NCI-H1048 (cell line): ENCODE results near the gene REC114.
"Not testable (repeated sequence)": the region's sequence is repeated elsewhere in the genome, so short reads cannot be mapped to it uniquely, and the experiment has no call there.

Experiments
- DNase-seq: peaks from one replicate; lab custom pipeline; 2025; lab: John Stamatoyannopoulos, UW

Gene REC114

DNA sequence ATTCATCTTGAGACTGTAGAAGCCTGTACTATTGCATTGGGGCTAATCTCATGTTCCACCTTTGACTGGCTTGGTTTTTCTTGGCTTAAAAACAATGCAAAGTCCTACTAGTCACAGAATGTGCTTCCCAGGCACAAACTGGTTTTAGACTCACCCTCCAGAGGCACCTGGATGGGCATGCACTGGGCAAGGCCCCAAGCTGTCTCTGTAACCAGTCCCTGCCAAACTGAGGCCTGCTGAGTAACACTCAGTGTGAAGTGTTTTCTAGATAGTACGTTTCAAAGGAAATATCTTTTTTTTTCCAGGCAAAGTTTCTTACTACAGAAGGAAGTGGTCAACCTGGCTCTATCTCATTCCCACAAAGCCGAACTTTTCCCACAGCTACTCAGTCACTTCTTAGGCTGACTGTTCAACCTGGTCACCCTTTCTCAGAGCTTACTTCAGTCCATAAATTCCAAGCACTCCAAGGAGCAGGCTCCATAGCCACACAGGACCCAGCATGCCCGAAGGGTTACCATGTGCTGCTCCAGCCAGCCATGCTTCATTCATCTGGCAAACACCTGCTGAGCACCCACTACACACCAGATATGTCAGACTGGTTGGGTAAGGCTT, 132.8 kb downstream of the REC114 start:
- DNase-seq, result no peak

DNA sequence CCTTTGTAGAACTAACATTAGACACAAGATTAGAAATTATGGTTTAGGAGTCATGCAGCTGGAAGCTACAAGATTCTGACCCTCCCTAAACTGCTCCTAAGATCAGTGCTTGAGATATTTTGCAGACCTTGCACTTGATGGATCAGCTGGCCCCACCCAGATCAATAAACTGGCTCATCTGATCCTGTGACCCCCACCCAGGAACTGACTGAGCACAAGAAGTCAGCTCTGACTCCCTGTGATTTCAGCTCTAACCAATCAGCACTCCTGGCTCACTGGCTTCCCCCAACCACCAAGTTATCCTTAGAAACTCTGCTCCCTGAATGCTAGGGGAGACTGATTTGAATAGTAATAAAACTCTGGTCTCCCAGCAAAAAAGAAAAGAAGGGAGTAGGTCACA, 134.6 kb downstream of the REC114 start:
- DNase-seq, result not testable (repeated sequence)

DNA sequence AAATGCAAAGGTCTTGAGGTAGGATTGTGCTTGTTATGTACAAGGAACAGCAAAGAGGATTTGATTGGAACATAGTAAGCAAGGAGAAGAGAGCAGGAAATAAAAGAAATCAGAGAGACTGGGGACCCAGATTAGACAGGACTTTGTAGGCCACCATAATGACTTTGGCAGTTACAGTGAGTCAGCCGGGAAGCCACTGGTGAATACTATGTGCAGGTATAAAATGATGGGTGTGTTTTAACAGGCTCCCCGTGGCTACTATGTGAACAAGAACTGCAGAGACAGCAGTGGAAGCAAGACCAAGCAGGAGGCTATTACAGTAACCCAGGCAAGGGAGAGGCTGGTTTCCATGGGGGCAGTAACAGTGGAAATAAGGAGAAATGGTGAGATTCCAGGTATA, 135.1 kb downstream of the REC114 start:
- no peak for DNase-seq

DNA sequence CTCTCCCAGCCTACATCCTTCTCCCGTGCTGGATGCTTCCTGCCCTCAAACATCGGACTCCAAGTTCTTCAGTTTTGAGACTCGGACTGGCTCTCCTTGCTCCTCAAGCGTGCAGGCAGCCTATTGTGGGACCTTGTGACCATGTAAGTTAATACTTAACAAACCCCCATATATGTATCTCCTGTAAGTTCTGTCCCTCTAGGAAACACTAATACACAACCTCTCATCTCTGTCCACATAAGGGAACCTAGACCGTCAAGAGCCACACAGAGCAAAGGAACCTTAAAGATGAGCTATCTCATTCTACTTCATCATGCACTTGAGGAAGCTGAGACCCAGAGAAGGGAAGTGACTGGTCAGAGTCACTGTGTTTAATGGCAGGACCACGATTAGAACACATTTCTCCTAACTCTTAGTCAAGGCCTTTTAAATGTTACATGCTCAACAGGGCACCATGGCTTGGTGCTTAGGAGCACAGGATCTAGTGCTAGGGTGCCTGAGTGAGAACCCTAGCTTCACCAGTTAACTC, 140.0 kb downstream of the REC114 start:
- DNase-seq, result no peak

GRCh38 chr15:73583544-73583943, 140.6 kb downstream of the REC114 start:
- DNase-seq, result no peak

GRCh38 chr15:73584699-73585420, 141.9 kb downstream of the REC114 start:
- DNase-seq, result no peak

DNA sequence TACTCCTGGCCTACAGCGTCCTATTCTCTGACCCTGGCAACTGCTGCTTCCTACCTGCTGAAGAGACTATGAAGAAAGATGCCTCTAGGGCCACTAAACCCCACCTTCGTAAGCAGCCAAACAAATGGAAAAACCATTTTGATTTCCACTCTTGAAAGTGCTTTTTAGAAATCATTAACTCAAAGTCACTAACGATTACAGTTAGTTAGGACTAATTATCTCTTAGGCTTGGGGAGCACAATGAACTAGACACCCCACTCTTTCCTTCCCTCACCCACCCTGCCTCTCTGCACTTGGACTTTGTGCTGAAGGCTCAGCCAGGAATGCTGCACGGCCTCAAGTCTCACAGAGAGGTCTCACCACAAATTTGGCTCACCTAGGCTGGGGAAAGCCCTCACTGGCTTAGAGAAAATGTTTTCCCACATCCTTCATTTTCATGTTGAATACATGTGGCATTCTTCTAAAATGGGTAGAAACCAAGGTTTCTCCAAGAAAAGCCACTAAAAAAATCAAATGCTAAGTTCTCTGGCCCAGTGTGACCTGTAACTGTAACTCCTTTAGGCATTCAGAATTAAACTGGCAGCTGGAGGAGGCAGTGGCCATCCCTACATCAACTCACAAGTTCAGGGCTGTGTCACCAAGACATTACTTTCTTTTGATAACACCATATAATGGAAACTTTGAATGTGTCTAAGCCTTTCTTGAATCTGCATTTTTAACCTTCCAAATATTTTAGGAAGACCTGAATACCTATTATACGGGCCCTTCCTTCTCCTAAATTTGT, 143.1 kb downstream of the REC114 start:
- DNase-seq, result no peak

GRCh38 chr15:73589766-73590165, 146.8 kb downstream of the REC114 start:
- DNase-seq, result no peak

DNA sequence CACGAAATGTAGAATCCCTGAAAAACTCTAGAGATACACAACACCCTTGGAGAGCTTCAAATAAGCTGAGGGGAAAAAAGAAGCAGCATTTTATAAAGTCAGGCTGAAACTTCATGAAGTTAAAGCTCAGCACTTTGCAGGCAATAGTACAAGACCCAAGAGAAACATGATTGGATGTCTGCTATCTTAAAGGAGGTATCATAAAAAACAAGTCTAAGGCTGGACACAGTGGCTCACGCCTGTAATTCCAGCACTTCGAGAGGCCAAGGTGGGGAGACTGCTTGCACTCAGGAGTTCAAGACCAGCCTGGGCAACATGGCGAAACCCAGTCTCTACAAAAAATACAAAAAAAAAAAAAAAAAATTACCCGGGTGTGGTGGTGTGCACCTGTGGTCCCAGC, 147.3 kb downstream of the REC114 start:
- DNase-seq, result no peak

DNA sequence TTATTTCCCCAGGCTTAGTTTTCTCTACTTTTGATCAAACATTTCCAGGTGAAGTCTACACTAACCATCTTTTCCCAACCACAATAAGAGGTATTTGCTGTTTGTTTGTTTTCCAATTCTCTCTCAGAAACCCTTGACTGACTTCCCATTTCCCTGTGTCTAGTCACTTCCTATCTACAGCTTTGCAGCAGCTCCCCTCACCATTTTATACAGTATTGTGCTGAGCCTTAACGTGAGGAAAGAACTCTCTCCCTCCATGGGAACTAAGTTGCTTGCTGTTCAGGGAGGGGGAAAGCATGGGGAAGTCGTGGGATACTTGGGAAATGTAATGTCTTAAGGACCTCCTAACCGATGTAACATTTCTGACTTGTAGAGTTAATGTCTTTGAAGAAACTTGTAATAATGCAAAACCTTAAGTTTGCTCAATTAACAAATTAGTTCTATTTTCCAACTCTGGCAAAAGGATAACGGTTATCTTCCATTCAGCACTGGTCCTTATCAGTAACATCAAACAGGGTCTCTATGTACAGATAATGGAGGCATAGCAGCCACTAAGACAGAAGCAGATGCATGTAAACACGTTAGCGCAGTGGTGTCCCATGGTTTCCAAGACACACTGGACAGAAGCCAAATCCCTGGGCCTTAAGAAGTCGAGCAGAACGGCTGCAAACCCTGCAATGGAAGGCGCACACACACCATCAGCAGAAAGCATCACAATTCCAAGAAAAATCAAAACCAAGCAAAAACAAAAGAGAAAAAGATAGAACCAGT, 150.5 kb downstream of the REC114 start:
- no peak for DNase-seq

- no peak for DNase-seq
Observed at GRCh38 chr15:73594109-73594508, 151.1 kb downstream of the REC114 start.

DNA sequence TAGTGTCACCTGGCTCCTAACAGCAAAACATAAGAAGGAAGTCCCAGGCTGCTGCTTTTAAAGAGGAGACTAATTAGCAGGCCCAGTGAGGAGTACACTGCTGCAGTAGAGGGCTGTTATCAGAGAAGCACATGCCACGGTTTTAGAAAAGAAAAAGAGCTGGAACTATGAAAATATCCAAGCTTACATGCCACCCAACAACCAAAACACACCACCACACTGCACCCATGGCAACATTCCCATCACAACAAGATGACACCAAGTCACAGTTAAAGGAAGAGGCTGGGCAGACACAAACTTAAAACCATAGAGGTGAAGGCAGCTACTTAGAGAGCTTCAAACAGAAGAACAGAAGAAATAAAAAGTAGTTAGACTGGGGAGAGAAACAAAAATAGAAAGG, 153.2 kb downstream of the REC114 start:
- no peak for DNase-seq

- no peak for DNase-seq
Observed at GRCh38 chr15:73597036-73597638, 154.2 kb downstream of the REC114 start.

GRCh38 chr15:73598530-73599160, 155.7 kb downstream of the REC114 start:
- no peak for DNase-seq

DNA sequence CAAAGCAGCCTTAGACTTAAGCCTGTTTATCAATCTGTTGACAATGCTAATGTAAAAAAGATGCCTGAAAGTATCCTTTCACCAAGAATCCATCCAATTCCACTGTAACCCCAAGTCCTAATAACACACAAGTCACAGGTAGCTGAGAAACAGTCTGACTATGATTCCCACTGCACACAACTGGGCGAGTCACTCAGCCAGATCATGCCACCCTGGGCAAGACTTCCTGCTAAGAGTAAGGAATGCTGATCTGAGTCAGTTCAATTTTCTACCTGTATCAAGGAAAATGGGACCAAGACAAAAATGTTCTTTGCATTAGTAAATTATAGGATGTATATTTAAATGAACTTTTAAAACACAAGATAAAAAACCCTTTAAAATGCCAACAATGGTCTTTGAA, 157.0 kb downstream of the REC114 start:
- no peak for DNase-seq

DNA sequence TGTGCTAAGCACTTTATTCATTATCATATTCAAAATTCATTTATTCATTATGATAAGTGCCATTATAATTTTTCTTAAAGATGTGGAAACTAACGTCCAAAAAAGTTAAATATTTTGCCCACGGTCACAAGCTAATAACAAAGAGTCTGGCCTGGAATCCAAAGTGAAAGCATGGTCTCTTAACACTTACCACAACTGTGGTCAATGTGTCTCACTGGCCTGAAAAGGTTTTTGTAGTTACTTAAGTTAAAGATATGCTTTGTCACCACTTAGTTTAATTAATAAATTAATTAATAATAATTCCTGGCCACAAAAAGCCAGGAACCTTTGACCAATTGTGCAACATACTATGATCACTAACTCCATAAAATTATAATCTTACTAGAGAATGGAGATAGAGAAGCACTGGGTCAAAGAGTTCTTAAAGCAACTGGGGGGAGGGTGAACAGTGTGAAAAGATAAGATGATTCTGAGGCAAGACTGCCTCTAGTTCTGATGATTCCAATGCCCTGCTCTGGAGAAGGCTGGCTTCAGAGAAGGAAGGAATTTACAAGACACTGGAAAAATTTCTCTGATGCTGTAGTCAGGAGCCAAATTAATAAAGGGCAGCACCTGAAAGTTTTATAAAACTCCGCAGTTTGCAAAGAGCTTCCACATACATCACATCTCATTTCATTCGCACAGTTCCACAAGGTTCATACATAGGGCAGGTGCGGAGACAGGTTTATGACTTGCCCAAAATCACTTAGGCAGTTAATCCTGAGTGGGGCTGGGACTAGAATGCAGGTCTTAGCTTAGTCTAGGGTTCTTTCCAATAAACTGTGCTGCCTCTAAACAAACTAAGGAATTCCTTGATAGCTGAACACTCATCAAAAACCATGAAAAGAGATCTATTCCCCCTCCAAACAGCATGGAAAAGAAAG, 157.7 kb downstream of the REC114 start:
- no peak for DNase-seq

GRCh38 chr15:73601451-73602445, 158.8 kb downstream of the REC114 start:
- no peak for DNase-seq

- DNase-seq, result no peak
Observed at GRCh38 chr15:73602446-73602843, 159.5 kb downstream of the REC114 start.

GRCh38 chr15:73602992-73603391, 160.0 kb downstream of the REC114 start:
- DNase-seq, result no peak
